ENCODE measurements around the gene PPP5C.

DNA sequence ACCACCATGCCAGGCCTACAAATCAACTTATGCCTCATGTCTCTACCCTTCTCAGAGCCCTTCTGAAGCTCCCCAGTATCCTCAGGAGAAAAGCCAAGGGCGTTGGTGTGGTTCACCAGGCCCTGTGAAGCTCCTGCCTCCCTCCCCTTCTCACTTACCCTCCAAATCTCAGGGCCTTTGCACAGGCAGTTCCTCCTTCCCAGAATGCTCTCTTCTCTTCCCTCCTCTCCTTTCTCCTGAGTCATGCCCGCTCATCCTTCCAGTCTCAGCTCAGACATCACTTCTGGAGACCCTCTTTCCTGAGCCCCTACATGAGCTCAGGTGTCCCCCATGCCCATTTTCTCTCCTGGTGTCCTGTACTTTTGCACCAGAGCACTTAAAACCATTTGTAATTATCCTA is 29.5 kb upstream of the PPP5C start:
- TF ChIP-seq, protein P1, sequence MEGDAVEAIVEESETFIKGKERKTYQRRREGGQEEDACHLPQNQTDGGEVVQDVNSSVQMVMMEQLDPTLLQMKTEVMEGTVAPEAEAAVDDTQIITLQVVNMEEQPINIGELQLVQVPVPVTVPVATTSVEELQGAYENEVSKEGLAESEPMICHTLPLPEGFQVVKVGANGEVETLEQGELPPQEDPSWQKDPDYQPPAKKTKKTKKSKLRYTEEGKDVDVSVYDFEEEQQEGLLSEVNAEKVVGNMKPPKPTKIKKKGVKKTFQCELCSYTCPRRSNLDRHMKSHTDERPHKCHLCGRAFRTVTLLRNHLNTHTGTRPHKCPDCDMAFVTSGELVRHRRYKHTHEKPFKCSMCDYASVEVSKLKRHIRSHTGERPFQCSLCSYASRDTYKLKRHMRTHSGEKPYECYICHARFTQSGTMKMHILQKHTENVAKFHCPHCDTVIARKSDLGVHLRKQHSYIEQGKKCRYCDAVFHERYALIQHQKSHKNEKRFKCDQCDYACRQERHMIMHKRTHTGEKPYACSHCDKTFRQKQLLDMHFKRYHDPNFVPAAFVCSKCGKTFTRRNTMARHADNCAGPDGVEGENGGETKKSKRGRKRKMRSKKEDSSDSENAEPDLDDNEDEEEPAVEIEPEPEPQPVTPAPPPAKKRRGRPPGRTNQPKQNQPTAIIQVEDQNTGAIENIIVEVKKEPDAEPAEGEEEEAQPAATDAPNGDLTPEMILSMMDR (IDR thresholded peaks at IDR 0.05) = no peak
- TF ChIP-seq POLR2AphosphoS5 (IDR thresholded peaks at IDR 0.05) (no peak), POLR2A (IDR thresholded peaks at IDR 0.05) (no peak), EP300 (IDR thresholded peaks at IDR 0.05) (no peak)
